T47D (cell line): ENCODE results near the gene MEGF9.
"Not testable (repeated sequence)": the region's sequence is repeated elsewhere in the genome, so short reads cannot be mapped to it uniquely, and the experiment has no call there.

Source experiments
- DNase-seq, 2 experiments: peaks; one replicate each; pipeline versions ENCODE4 v3.0.0 to v3.0.0-alpha.2; 2011 to 2012; ENCODE audit warnings: low read depth in 1 of 2, low spot score in 1 of 2
- JUND ChIP-seq: IDR thresholded peaks from 2 replicates; pipeline ENCODE4 v1.6.1; 2012; ENCODE audit warnings: low read depth
- in situ Hi-C: cut with HindIII; loops from 2 replicates; pipeline ENCODE4 v1.10.0; 2016; ENCODE audit warnings: low sequenced_read_pairs, low pct_unique_long_range_greater_than_20kb

The MEGF9 gene

GRCh38 chr9:120636194-120636957, 77.9 kb downstream of the MEGF9 start:
- DNase-seq = no peak
- in situ Hi-C loops = no loop called here
- TF ChIP-seq JUND = no peak

DNA sequence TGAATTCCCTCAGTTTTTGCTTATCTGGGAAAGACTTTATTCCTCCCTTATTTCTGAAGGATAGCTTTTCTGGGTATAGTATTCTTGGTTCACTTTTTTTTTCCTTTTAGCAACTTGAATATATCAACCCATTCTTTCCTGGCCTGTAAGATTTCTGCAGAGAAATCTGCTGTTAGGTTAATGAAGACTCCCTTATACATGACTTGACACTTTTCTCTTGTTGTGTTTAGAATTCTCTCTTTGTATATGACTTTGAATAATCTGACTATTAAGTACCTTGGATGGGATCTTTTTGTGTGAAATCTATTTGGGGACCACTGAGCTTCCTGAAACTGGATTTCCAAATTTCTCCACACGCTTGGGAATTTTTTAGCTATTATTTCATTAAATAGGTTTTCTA, 79.3 kb downstream of the MEGF9 start:
- DNase-seq = no peak
- in situ Hi-C loops = no loop called here
- no peak for TF ChIP-seq JUND

DNA sequence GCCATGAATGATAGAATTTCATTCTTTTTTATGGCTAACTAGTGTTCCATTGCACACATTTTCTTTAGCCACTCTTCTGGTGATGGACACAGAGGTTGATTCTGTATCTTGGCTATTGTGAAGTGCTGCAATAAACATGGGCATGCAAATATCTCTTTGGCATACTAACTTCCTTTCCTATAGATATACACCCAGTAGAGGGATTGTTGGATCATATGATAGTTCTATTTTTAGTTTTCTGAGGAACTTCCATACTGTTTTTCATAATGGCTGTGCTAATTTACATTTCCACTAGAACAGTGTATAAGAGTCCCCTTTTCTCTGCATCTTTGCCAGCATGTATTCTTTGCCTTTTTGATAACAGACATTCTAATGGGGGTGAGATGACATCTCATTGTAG, 83.9 kb downstream of the MEGF9 start:
- TF ChIP-seq JUND = no peak
- in situ Hi-C loops = no loop called here
- no peak for DNase-seq

GRCh38 chr9:120628925-120629497, 85.3 kb downstream of the MEGF9 start:
- in situ Hi-C loops, DNase-seq: not testable (repeated sequence)

- no peak for TF ChIP-seq JUND
- peak in 1 of 2 experiments; percentile 43 for DNase-seq
- in situ Hi-C loops = no loop called here
Measured at GRCh38 chr9:120628207-120628924, 85.9 kb downstream of the MEGF9 start.

DNA sequence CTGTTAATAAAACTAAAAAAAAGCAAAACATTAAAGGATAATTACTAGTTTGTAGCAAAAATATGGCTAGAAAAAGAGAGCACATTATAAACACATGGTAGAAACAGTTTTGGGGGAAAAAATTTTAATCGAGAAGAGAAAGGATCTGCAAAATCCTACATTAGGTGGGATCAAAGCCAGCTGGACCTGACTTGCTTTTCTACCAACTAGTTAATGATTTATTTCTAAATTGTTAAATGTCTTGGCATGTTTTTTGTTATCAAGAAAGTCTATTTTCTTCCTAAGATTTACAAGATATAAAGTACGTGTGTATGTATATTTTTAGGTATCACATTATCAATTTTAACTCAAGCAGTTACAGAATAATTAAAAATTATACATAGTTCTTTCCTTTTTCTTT, 87.2 kb downstream of the MEGF9 start:
- no peak for DNase-seq
- in situ Hi-C loops = no loop called here
- TF ChIP-seq JUND = no peak

- no peak for DNase-seq
- TF ChIP-seq JUND = no peak
- in situ Hi-C loops = no loop called here
Measured at GRCh38 chr9:120626512-120626911, 87.8 kb downstream of the MEGF9 start.

DNA sequence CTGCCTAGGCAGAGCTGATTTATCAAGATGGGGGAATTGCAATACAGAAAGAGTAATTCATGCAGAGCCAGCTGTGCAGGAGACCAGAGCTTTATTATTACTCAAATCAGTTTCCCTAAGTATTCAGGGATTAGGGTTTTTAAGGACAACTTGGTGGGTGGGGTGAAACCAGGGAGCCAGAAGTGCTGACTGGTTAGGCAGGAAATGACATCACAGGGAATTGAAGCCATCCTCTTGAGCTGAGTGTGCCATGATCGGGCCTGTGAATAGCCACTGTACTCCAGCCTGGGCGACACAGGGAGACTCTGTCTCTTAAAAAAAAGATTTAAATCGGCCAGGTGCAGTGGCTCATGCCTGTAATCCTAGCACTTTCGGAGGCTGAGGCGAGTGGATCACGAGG, 89.0 kb downstream of the MEGF9 start:
- TF ChIP-seq JUND = no peak
- no peak for DNase-seq
- in situ Hi-C loops = no loop called here

DNA sequence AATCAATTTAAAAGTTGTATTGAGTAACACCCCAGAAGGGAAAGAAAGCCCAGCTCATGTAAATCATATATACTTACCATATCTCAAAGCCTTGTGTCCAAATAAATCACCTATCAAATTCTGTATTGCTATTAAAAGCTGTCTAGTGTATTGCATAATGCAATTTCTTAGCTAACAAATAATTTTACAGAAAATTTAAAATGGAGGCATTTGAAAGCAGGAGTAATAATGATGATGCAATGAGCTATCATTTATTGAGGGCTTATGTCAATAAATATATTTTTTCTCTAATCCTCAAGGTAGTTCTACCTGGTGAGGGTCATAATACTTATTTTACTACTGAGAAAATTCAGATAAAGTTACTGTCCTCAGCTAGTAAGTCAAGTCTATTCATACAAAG, 91.5 kb downstream of the MEGF9 start:
- in situ Hi-C loops = no loop called here
- TF ChIP-seq JUND = no peak
- no peak for DNase-seq

DNA sequence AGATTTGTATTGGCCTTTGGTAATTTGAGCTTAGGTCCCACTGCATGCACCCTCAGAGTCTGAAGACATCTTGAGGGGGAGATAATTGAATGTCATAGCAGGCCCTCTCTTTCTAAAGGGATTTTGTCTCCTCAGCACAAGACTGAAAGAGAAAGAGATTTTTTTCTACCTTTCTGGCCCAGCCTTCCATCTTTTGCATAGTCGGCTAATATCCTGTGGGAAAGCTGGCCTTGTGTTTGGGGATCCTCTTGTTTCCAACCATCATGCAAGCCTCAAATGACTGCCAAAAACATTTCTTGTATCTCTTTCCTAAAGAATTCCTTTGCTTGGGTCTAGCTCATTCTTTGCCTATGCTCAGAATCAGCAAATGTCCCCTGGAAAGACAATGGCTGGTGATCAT, 92.3 kb downstream of the MEGF9 start:
- DNase-seq = no peak
- no peak for TF ChIP-seq JUND
- in situ Hi-C loops = no loop called here

- DNase-seq = peak; percentile 67 to 84
- in situ Hi-C loops = no loop called here
- no peak for TF ChIP-seq JUND
Measured at GRCh38 chr9:120619751-120620655, 94.3 kb downstream of the MEGF9 start.
